Tracheal epithelial cell (primary cell): ENCODE measurements around the gene TBXT. TPM values are rescaled to one million over a fixed set of nuclear protein-coding genes. Genes with fewer than 3 reads are reported as not detected.

Source experiments
- total RNA-seq: library from RNA; depleted of rRNA; stranded (reverse); fragments of >200 nt; gene quantifications from 2 replicates; pipeline ENCODE4 v1.2.1, GENCODE V29; 2014

The TBXT gene, protein sequence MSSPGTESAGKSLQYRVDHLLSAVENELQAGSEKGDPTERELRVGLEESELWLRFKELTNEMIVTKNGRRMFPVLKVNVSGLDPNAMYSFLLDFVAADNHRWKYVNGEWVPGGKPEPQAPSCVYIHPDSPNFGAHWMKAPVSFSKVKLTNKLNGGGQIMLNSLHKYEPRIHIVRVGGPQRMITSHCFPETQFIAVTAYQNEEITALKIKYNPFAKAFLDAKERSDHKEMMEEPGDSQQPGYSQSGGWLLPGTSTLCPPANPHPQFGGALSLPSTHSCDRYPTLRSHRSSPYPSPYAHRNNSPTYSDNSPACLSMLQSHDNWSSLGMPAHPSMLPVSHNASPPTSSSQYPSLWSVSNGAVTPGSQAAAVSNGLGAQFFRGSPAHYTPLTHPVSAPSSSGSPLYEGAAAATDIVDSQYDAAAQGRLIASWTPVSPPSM
- total RNA-seq = not detected in 2 replicates

DNA sequence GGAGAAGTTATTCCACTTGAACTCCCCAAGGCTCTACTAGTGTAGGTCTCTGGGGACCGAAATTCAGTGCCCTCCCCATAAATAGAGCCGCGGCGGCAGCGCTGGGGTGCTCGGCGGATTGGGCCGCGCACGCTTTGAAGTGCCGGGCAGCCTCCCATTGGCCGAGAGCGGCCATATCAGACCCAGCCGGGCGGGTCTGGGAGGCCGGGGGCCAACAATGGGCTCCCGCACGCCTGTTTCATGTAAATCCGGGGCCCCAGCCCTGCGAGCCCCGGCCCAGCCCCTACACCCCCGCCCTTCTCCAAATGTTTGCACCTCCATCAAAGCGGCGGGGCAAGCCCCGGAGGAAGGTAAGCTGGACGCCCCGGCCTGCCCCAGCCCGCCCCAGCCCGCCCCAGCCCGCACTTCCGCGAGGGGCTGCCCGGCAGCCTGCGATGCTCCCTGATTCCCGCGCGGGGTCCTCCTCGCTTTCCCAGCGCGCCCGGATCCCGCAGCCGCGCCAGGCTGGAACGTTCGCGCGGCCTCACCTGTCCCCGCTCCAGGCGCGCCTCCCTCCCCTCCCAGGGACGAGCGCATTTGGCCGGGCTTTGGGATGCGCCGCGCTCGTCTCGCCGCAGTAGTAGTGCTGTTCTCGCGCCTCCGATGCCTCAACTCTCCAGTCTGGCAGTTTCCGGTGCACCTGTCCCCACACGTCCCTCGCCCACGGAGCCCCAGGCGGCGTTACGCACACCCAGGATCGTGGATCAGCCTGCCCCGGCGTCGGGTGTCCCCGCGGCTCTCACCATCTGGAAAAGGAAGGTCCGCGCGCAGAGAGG, at the start of gene TBXT:
TSS of gene TBXT (minus strand) at position 51 of the 815 bp plus-strand sequence. CDS start 260 bp downstream, outside the sequence.

Other genes starting within 250 kb of the TBXT start
- gene PRR18, start 140.5 kb upstream of the TBXT start, total RNA-seq = under 0.01 TPM in 1 of 2 replicates, not detected in the other
- 36.0 and 54.0 TPM in 2 replicates for gene SFT2D1, start 174.7 kb upstream of the TBXT start, total RNA-seq
- 16.4 and 23.2 TPM in 2 replicates for gene MPC1, start 215.1 kb upstream of the TBXT start, total RNA-seq